Panc1 (cell line): ENCODE measurements around the gene FMOD.

Experiments
- POLR2AphosphoS5 ChIP-seq: IDR thresholded peaks from 2 replicates; pipeline ENCODE4 v1.6.1; 2012; ENCODE audit warnings: mild to moderate bottlenecking, low read depth, low read length, moderate library complexity
- REST ChIP-seq, 2 experiments: IDR thresholded peaks; 2 replicates each; pipeline ENCODE4 v1.6.1; 2011 to 2012; ENCODE audit warnings: low read depth in 2 of 2, control low read depth in 1 of 2, low read length in 1 of 2, mild to moderate bottlenecking in 1 of 2, moderate library complexity in 1 of 2; ENCODE audit not compliant: insufficient read depth in 1 of 2
- SIN3A ChIP-seq: IDR thresholded peaks from 2 replicates; pipeline ENCODE4 v1.6.1; 2012; ENCODE audit warnings: low read depth, mild to moderate bottlenecking, low read length, moderate library complexity, borderline replicate concordance; ENCODE audit not compliant: insufficient read depth
- TF ChIP-seq, protein P1 (sequence below): fragments of 450-650 bp; IDR thresholded peaks from 2 replicates; pipeline ENCODE4 v1.5.1; 2017; ENCODE audit warnings: mild to moderate bottlenecking

DNA sequence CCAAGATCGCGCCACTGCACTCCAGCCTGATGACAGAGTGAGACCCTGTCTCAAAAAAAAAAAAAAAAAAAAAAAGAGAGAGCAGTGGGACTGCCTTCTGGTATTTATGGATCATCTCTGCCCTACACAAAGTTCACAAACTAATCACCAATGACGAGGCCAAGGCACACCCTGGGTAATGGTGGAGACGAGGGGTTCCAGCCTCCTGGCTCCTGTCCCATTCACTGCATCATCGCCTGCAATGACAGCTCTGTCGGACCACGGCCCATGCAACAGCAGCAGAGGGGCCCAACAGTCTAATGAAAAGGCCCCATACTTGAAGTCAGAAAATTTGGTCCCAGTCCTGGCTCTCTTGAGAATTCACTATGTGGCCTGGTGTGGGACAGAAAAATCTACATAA is 48.5 kb downstream of the FMOD start:
- TF ChIP-seq POLR2AphosphoS5 (no peak), REST (IDR thresholded peaks at IDR 0.05; ENCODE audit: insufficient read depth in 1 of 2, low read depth in 2 of 2, low read length in 1 of 2) (no peak), SIN3A (no peak)
- TF ChIP-seq, protein P1, sequence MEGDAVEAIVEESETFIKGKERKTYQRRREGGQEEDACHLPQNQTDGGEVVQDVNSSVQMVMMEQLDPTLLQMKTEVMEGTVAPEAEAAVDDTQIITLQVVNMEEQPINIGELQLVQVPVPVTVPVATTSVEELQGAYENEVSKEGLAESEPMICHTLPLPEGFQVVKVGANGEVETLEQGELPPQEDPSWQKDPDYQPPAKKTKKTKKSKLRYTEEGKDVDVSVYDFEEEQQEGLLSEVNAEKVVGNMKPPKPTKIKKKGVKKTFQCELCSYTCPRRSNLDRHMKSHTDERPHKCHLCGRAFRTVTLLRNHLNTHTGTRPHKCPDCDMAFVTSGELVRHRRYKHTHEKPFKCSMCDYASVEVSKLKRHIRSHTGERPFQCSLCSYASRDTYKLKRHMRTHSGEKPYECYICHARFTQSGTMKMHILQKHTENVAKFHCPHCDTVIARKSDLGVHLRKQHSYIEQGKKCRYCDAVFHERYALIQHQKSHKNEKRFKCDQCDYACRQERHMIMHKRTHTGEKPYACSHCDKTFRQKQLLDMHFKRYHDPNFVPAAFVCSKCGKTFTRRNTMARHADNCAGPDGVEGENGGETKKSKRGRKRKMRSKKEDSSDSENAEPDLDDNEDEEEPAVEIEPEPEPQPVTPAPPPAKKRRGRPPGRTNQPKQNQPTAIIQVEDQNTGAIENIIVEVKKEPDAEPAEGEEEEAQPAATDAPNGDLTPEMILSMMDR: no peak
